Activated naive CD4-positive, alpha-beta T cell treated with Interleukin-2 at 50 U/mL for 16 hours (primary cell): ENCODE data around the gene ZNF648.
"Not testable (repeated sequence)": the region's sequence is repeated elsewhere in the genome, so short reads cannot be mapped to it uniquely, and the experiment has no call there.

Source experiments
- DNase-seq: peaks from one replicate; pipeline ENCODE4 v3.0.0-alpha.2; 2020

The ZNF648 gene

GRCh38 chr1:182015360-182015759 lies 46.2 kb downstream of the ZNF648 start:
- no peak for DNase-seq

DNA sequence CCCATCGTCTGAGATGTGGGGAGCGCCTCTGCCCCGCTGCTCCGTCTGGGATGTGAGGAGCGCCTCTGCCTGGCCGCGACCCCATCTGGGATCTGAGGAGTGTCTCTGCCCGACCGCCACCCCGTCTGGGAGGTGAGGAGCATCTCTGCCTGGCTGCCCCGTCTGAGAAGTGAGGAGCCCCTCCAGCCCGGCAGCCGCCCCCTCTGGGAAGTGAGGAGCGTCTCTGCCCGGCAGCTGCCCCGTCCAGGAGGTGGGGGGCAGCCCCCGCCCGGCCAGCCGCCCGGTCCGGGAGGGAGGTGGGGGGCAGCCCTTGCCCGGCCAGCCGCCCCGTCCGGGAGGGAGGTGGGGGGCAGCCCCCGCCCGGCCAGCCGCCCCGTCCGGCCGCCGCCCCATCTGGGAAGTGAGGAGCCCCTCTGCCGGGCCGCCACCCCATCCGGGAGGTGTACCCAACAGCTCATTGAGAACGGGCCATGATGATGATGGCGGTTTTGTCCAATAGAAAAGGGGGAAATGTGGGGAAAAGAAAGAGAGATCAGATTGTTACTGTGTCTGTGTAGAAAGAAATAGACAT lies 50.6 kb downstream of the ZNF648 start:
- DNase-seq: not testable (repeated sequence)

- not testable (repeated sequence) for DNase-seq
These were observed 56.1 kb downstream of the ZNF648 start for GRCh38 chr1:182005398-182005797.

GRCh38 chr1:182004601-182005000 lies 56.9 kb downstream of the ZNF648 start:
- DNase-seq: no peak
